Left renal cortex interstitium (tissue), 4 donors: Measurements from ENCODE around the gene SETBP1. TPM values are rescaled to one million over a fixed set of nuclear protein-coding genes. Genes with fewer than 3 reads are reported as not detected.

Experiments used
- DNase-seq, 4 donors: peaks; one replicate each; pipeline ENCODE4 v3.0.0-alpha.2; 2013; ENCODE audit warnings: low read depth in 4 of 4, low spot score in 2 of 4, missing footprints in 1 of 4
- polyA plus RNA-seq, 4 donors: library from polyadenylated mRNA; unstranded; fragments of 120-200 nt; gene quantifications; one replicate each; pipeline ENCODE4 v1.2.1, GENCODE V29; 2013; ENCODE audit not compliant: insufficient read length in 4 of 4

The SETBP1 gene
- polyA plus RNA-seq, 4 donors = 28.3 to 34.8 (median 28.7) TPM

DNA sequence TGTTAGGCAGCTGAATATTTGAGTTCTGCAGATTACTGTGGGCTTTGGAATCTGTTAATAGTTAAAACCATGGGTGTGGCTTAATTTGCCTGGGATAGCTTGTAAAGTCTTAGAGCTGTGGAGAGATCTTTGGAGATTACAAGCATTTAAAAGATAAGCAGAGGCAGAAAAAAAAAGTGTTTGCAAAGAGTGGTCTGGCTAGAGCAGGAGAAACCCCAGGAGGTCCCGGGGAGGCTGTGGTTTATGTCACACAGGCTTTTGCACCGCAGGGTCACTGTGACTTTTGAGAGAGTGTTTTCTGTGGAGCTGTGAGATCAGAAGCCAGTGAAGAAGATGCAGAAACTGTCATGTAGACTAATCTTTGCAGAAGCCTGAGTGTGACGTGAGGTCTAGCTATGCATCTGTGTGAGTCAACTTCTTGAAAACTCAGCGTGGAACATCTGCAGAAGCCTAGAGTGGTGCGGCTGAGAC is 49.0 kb downstream of the SETBP1 start:
- no peak for DNase-seq

DNA sequence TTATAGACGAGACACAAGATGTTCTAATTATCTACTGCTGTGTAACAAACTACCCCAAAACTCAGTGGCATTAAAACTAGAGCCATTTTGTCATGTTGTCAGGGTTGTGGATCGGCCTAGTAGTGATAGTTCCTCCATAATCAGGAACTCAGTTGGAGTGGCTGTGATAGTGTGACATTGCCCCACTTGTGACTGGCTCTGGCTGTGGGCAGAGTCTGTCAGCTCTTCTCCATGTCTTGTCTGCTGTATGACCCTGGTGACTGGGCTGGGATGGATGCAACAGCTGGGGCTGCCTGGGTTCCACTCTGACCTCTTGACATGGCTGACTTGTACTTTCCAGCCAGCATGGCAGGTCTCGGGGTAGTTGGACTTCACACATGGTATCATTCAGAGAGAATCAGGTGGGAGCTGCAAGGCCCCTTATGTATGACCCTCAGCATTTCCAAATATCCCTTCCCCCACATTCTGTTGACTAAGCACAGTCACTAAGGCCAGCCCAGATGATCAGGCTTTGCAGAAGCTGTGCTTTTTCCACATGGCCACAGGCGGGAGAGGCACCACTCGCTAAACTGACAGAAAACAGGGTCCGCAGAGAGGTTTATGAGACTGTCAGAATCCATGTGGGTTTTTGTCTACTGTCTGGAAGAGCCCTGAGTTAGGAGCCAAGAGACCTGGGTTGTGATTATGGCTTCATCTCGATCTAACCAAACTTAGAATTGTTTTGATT is 50.3 kb downstream of the SETBP1 start:
- no peak for DNase-seq

DNA sequence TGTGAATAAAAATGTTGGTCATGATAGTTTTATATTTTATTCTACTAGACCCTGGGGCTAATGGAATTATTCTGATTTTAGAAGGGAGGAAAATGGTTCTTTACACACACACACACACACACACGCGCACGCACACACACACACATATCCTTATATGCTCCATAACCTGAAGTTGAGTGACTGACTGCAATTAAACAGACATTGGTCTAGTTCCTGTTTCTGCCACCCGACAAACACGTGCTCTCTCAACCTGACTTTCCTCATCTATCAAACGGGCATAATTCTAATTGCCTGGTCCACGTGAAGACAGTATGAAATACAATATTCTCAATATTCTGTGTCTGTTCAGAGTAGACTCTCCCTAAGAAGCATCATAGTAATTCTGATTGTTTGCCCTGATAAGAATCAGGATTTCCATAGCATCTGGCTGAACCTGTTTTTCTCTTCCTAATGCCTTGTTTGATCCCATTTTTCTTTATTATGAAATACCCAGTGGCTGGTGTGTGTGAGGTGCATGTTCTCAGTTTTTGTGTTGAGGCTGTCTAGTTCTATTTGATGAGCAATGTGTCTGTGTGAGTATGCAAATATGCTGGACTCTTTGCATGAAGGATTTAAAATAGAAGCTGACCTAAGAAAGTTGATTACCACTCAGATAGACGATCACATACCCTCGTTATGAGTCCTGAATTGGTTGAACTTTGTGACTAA is 51.0 kb downstream of the SETBP1 start:
- no peak for DNase-seq

DNA sequence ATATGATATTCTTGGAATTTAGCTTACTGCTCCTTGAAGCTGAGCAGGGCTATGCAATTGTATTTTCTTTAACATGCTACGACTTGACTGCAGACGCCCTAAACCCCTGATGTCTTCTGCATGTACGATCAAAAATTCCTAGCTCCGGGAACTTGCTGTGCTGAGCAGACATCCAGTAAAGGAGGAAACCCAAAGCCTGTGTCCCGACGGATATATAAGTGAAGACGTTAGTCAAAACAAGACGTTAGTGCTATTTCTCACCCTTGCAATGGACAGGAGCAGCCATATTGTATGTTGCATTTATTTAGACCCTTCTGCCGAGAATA is 51.5 kb downstream of the SETBP1 start:
- no peak for DNase-seq

DNA sequence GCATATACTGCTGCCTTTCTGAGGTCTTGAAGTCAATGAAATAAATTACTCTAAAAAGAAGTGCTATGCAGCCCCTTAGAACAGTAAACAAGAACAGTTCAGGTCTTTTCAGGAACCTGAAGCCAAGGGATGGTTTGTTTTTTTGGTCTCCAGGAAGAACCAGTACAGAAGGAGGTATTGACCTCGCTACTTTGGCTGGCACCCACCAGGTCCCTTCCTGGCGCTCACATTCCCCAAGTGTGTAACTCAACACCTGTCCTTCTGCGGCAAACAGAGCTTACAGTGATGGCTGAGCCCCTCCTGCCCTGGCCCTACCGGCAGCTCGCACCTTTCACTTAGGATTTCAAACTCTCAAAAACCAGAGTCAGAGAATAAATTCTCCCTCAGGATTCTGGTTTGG is 51.9 kb downstream of the SETBP1 start:
- no peak for DNase-seq

DNA sequence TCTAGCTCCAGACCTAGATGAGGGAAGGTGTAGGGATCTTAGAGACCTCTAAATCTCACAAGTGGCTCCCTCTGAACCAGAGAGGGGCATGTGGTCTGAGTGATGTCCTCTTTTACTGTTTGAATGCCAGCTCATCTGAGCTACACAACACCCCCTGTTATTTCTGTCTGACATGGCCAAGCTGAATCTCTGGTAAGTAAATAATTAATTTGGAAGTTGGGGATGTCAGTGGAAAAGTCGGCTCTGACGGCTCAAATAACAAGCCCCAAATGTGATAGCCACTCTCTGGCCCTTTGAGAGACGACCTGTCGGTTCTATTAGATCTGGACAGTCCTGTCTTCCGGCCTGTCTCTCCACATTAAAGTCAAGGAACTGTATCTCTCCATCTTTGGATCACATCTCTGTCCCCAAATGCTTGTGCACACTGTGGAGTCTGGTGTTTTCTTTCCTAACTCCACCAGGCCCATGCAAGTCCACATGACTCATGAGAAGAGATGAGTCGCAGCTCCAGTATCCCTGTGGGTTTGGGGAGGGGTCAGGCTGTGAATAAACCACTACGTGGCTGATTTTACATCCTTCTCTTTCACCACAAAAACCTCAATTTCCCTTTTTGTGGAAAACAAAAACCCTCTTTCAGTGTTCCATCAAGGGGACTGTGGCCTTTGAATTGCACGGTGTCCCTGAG is 52.5 kb downstream of the SETBP1 start:
- DNase-seq = no peak

DNA sequence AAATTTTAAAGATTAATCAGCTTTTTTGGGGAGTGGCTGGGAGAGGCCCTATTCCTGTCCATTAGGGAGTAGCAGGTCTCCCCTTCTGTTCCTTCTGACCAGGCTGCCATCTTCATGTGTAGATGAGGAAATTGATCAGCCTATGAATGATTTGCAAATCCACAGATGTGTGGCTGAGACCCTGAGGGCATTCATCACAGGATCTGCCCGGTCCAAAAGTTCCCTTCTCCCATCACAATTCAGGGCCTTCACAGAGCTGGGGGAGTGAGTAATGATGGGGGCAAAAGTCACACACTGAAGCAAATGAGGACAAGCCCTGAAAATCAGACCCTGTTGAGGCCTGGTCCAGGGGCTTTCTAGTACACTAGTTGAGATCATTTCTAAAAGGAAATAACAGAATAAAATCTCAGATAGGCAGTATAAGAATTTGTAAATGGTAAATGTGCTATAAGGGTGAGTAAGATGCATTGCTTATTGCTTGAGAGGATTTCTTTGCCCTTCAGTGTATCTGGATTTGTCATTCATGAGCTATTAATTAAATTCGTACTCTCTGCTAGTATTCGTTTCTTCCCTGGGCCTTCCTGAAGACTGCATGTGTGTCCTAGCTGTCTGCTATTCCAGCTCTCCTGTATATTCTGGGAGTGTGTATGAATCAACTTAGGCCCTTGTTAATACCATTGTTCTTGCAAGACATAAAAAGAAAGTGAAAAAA is 53.2 kb downstream of the SETBP1 start:
- DNase-seq = no peak

DNA sequence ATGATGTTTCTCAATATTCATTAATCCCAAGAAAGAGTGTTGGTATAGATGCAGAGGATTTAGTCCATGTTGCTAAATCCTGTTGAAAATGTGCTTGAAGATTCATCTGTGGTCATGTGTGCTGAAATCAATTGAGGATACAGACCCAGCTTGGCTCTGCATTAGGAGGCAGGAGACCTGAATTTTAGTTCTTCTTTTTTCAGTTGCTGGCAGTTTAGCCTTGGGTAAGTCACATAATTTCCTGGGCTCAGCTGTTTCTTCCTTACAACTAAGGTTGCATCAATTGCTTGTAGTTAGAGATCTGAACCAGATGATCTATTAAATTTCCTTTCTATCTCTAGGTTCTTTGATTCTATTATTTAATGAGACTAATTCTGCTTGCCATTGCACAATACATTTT is 54.4 kb downstream of the SETBP1 start:
- DNase-seq = no peak

DNA sequence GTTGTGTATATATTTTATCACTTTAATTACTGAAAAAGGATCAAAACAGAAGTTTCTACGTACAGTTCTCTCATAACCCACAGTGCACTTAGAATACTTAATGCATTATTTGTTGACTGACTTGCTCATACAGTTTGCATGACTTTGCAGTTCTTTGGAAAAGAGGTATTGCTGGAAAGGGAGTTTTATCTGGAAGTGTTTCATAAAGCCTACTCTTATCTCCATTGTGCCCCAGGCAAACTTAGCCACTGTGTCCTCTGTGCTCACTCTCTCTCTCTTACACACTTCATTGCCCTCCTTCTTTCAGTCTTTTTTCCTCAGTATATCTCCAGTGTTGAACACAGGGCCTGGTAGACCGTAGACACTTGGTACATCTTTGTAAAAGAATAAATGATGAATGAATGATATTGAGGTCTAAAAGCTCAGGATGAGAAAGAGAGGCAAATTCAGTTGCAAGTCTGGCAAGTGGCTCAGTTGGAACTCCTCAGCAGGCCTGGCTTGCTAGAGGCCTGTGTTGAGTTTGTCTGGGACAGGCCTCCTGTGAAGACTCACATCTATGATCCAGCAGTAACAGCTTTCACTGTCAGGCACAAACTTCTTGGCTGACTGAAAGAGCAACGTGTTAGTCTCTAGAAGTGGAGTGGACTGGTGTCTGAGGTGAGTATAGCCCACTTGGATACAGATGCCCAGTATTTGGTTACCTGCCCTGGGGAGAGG is 56.1 kb downstream of the SETBP1 start:
- DNase-seq = no peak

DNA sequence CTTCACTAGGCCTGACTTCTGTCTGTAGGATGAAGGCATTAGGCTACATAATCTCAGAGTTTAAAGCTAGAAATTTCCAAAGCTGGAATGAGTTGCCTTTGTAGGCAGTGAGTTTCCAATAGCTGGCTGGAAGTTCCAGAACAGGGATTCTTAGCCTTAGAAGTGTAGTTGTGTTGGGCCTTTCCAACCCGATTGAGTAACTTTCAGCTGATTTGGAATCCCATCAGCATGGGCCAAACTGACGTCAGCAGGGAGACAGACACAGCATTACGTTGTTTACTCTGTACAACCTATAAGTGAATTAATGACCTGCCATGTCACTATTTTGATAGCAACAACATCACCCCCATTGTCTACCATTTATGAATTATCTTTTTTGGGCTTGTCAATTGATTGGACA is 56.9 kb downstream of the SETBP1 start:
- DNase-seq = no peak

DNA sequence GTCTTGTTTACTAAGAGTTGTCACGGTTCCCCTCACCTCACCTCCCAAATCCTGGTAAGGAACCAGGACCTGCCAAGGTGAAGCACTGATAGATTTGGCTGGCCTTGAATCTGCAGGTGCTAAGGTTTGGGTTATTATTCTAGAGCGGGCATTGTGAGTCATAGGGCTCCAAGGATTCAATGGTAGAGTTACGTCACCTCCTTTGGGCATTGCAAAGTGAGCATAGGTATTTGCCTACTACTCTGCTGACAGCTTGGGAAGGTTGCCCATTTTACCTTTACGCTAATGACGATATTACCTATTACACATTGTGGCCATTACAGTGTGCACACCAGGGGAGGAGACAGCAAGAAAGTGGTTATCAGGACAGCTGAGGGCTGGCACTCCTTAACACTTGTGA is 59.3 kb downstream of the SETBP1 start:
- DNase-seq = no peak

DNA sequence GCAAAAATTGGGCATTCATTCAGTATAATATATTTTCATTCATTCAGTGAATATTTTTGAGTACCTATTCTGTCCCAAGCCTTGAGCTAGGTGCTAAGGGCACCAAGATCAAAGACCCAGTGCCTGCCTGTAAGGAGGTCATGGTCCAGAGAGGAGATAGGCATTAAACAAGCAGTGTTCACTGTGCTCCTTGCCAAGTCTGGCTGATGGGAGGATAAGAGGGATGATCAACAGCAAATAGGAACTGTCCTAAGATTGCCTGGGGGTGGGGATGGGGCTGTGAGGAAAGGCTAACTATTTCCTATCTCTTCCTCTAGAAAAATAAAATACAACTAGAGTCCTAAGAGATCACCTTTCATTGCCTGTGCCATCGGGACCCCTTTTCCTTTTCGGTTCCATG is 60.4 kb downstream of the SETBP1 start:
- DNase-seq = no peak

DNA sequence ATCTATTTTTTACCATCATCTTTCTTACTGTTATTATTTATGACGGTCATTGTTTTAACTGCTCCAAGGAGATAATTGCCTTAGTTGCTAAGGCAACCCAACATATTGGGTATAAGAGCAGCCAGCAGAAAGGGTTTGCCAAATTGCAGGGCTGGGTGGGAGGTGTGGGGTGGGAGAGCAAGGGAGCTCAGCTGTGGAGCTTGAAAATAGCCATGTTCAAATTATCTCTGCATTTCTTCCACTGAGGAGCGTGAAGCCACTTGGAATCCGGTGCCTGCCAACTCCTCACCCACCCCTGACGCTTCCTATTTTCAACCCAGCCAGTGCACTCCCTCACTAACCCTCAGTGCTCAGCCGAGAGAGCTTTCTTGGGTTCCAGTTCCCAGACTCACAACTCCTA is 60.8 kb downstream of the SETBP1 start:
- no peak for DNase-seq

DNA sequence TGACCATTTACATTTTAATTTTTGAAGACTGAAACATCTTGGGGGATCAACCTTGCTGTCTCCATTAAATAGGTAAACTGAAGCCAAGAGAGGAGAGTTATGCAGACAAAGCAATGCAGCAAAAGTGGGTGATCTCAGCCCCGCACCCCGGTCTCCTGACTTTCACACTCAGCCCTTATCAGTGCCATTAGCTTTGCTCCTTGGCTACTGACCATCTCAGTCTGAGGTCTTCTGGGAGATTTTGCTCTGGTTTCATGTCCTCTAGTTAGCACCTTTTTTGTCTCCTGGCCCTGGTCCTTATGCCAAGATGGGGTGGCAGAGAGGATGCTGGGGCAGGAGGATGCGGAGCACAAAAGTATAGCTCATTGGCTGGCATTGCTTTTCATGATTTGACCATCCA is 61.4 kb downstream of the SETBP1 start:
- no peak for DNase-seq

DNA sequence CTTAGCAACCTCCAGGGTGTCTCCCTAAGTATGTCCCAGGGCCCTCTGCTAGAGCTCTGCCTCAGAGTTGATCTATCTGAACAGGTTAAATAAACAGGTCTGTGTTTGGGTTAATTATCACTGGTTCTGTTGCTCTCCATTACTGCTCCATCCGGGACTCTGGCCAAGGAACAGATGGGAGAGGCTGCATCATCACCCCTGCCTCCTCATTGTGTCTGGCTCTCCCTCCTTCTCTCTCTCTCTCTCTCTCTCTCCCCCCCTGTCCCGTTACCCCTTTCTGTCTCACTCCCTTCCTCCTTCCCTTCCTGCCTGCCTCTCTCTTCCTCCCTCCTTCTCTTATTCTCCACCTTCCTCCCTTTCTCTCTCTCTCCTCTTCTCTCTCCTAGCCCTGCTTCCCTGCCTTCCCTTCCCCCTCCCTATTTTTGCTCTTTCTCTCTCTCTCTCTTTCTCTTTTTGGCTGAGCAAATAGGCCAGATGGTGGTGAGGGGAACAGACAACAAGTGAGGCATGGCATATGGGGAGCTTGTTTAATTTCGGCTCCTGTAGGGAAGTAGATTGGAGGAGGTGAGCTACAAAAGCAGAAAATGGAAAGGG is 62.1 kb downstream of the SETBP1 start:
- no peak for DNase-seq

DNA sequence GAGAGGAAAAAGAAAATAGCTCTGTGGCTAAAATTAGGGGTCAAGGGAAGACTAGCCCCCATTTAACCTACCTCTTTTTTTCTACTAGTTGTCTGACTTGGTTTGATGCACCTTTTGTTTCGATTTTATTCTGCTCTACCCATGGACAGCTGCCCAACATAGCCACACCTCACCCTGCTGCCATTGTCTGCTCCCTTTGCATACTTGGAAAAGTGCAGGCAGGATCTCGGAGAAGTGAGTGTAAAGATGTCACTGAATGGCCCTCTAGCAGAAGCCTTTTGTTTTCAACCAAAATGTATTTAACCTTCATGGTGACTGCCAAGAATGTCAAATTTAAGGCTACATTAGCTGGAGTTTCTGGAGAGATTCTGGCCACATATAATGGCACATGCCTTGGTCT is 62.9 kb downstream of the SETBP1 start:
- no peak for DNase-seq

DNA sequence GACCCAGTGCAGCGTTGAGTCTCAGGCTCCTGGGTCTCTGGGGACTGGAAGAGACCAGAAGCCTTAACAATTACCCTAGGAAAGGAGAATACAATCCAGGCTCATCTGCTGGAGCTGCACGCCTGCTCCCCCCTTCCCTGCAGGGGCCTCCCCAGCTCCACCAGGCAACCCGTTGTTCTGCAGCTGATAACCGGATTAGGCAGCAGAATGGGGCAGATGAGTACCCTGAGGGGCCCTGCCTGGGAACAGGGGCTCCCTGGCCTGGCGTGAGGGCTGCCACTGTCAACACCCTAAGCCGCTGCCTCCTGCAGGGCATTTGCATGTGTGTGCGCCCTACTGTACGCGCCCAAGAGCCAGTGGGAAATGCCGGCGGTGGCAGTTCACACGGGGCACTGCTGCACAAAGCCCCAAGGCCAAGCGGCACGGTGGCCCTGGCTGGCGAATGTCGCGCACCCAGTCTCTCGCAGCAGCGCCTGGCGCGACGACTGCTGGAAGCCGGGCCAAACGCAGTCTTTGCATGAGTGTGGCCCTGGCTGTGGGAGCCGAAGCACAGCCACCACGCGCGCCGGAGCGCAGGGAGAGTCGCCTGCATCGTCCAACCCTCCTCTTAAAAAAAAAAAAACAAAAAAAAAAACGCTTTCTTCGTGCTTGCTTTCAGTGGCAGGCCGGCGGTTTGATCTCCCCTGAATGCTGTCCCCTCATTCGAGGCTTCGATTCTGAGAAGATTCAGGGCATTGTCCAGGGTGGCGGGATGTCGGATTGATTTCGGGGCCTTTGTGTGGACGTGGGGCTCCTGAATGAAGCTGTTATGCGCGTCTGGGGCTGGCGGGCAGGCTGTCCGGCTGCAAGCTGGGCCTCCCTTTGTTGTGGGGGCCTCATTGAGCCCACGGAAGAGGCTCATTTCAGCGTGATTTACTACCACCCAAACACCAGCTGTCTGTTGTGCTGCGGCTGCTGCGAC is 63.8 kb downstream of the SETBP1 start:
- DNase-seq = no peak

DNA sequence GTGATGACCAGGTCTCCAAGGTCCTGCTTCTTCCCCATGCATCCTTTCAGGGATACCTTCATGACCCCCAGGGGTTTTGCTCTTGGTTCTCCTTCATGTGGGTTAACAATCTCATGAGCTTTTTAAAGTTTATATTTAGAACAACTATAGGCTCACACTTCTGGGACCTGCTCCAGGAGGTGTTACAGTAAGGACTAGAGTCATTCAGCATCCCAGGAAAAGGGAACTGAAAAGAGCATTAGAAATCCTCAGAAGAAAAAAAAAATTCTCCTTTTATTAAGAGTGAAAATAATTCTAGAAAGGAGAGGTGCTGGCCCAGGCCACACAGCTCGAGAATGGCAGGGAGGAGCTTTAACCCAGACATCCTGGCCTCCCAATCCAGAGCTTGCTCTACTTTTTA is 66.5 kb downstream of the SETBP1 start:
- DNase-seq = no peak

DNA sequence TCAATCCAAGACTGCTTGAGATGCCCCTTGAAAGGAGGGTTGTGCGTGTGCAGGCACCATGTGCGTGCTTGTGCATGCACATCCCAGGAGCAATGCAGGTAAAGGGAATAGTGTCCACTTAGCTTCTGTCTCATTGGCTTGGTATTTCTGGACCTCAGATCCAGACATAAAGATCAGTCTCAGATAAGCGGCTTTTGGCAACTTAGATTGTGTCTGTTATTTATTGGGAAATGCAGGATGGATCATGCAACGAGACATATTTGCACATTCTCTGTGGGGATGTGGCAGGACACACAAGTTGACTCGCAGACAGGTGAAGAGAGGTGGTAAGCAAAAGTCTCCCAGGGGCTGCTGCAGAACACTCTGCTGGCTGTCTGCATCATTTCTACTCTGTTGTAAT is 67.9 kb downstream of the SETBP1 start:
- no peak for DNase-seq
